Left lung (tissue), 10 donors: ENCODE results near the gene MRPS5. TPM values are rescaled to one million over a fixed set of nuclear protein-coding genes. Genes with fewer than 3 reads are reported as not detected.

Experiments
- ATAC-seq: fragments of 200-7000 bp; cut with Tn5 transposase; one replicate; pipeline ENCODE4 v1.9.1; 2020; ENCODE audit warnings: moderate library complexity
- DNase-seq, 4 donors: peaks; one replicate each; pipeline ENCODE4 v3.0.0-alpha.2; 2013 to 2020
- H3K27ac ChIP-seq, 2 donors: fragments of 200-600 bp; sonication (generic) in 1 of 2; one replicate each; pipeline versions ENCODE4 v1.5.0 to v1.8.0; 2020 to 2021
- H3K27me3 ChIP-seq, 2 donors: fragments of 200-600 bp; sonication (generic) in 1 of 2; one replicate each; pipeline versions ENCODE4 v1.5.0 to v1.8.0; 2020 to 2021
- H3K36me3 ChIP-seq, 2 donors: fragments of 200-600 bp; sonication (generic) in 1 of 2; one replicate each; pipeline versions ENCODE4 v1.5.0 to v1.8.0; 2020 to 2021
- H3K4me1 ChIP-seq, 2 donors: fragments of 200-600 bp; one replicate each; pipeline ENCODE4 v1.8.0; 2021
- H3K4me3 ChIP-seq, 2 donors: fragments of 200-600 bp; sonication (generic) in 1 of 2; one replicate each; pipeline versions ENCODE4 v1.5.0 to v1.8.0; 2020 to 2021; ENCODE audit warnings: mild to moderate bottlenecking in 1 of 2
- H3K9me3 ChIP-seq, 2 donors: fragments of 200-600 bp; sonication (generic) in 1 of 2; one replicate each; pipeline versions ENCODE4 v1.5.0 to v1.8.0; 2020 to 2021
- intact Hi-C, 2 donors: fragments of 100-400 bp; cut with DNase I; formaldehyde crosslinking; loops; one replicate each; pipeline versions ENCODE4 v1.11.2 to v1.14.2; 2022
- polyA plus RNA-seq, 6 donors: library from polyadenylated mRNA; unstranded; fragments of 120-200 nt; gene quantifications; one replicate each; pipeline ENCODE4 v1.2.1, GENCODE V29; 2013; ENCODE audit not compliant: insufficient read length in 6 of 6
- total RNA-seq, 2 donors: library from RNA; stranded (reverse); fragmentation: NEBNext Ultra II Directional; extraction: Animal tissue kit (Norgen Biotek cat#: 25700); gene quantifications; one replicate each; pipeline ENCODE4 v1.2.1, GENCODE V29; 2021
- TF ChIP-seq, protein P1 (sequence below), 2 donors: fragments of 200-600 bp; sonication (generic) in 1 of 2; IDR thresholded peaks; one replicate each; pipeline versions ENCODE4 v1.5.0 to v1.8.0; 2021; ENCODE audit warnings: antibody characterized with exemption in 2 of 2
- donor health status: DM: no; HTN: yes; CAD: no.
- donor health status: DM: no; HTN: no; CAD: no.

The MRPS5 gene
- total and polyA plus RNA-seq, 8 donors = 46.7 to 101 (median 84.7) TPM

DNA sequence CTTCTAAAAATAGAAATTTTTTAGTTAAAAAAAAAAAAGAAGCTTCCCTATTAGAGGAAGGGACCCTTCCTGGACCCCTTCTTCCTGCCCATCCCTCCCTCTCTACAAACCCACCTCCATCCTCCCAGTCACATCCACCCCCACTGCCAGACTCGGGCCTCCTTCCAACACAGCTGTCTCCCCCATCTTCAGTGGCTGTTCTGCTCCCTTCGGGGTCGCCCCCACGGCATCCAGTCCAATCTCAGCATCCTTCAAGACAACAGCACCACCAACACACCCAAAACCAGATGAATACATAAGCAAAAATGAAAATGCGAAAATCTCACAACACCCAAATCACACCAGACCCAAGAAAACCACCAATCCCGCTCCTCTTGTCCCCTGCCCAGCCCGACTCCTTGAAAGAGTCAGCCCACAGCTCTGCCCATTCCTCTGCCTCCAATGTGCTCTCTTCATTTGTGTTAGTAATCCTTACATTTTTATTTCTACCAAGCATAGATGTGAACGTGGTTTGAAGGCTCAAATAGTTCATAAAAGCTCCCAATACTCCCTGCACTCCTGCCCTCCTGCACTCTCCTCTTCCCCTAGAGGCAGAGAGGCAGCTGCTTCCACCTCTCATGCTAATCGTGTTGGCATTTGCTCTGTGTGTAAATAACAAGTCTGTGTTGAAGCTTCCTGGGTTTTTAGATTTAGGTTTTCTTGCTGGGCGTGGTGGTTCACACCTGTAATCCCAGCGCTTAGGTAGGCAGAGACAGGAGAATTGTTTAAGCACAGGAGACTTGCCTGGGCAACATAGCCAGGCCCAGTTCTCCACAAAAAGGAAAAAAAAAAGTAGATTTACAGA lies 59.1 kb downstream of the MRPS5 start:
- Histone ChIP-seq H3K4me1 (no peaks in the 10 kb centered on the region), H3K27me3 (no peaks in the 10 kb centered on the region), H3K36me3 (no peaks in the 10 kb centered on the region), H3K27ac (no peak overlapping the region), H3K9me3 (no peaks in the 10 kb centered on the region), H3K4me3 (no peak overlapping the region)
- DNase-seq = no peak
- intact Hi-C loops = no loop called here
- ATAC-seq = peak; percentile 63
- TF ChIP-seq, protein P1, sequence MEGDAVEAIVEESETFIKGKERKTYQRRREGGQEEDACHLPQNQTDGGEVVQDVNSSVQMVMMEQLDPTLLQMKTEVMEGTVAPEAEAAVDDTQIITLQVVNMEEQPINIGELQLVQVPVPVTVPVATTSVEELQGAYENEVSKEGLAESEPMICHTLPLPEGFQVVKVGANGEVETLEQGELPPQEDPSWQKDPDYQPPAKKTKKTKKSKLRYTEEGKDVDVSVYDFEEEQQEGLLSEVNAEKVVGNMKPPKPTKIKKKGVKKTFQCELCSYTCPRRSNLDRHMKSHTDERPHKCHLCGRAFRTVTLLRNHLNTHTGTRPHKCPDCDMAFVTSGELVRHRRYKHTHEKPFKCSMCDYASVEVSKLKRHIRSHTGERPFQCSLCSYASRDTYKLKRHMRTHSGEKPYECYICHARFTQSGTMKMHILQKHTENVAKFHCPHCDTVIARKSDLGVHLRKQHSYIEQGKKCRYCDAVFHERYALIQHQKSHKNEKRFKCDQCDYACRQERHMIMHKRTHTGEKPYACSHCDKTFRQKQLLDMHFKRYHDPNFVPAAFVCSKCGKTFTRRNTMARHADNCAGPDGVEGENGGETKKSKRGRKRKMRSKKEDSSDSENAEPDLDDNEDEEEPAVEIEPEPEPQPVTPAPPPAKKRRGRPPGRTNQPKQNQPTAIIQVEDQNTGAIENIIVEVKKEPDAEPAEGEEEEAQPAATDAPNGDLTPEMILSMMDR (IDR thresholded peaks at IDR 0.05) = no peak

- Histone ChIP-seq H3K27ac (no peak overlapping the region), H3K9me3 (no peaks in the 10 kb centered on the region), H3K4me1 (no peaks in the 10 kb centered on the region), H3K4me3 (no peak overlapping the region), H3K27me3 (no peaks in the 10 kb centered on the region), H3K36me3 (no peaks in the 10 kb centered on the region)
- TF ChIP-seq, protein P1 (IDR thresholded peaks at IDR 0.05) = no peak
- ATAC-seq (no peak), DNase-seq (no peak)
- intact Hi-C loops = no loop called here
Observed at GRCh38 chr2:95061601-95062183, 59.9 kb downstream of the MRPS5 start.

- ATAC-seq = no peak
- no peaks in the 10 kb centered on the region for H3K4me1 ChIP-seq
Observed at GRCh38 chr2:95061119-95061512, 60.5 kb downstream of the MRPS5 start.

GRCh38 chr2:95060446-95061118 lies 61.0 kb downstream of the MRPS5 start:
- peaks cover 0 to 4% of the 10 kb centered on the region in 2 donors for H3K27me3 ChIP-seq
- no peaks in the 10 kb centered on the region for H3K36me3 ChIP-seq
- H3K4me1 ChIP-seq = no peaks in the 10 kb centered on the region
- ATAC-seq = no peak
- no peaks in the 10 kb centered on the region for H3K9me3 ChIP-seq
- no peak for DNase-seq
- no peak overlapping the region for H3K27ac ChIP-seq
- TF ChIP-seq, protein P1 (IDR thresholded peaks at IDR 0.05) = no peak
- H3K4me3 ChIP-seq = no peak overlapping the region
- intact Hi-C loops = no loop called here

More at GRCh38 chr2:95061119-95061512, 60.5 kb downstream of the MRPS5 start:
- Histone ChIP-seq H3K36me3 (no peaks in the 10 kb centered on the region), H3K27me3 (no peaks in the 10 kb centered on the region), H3K27ac (no peak overlapping the region), H3K9me3 (no peaks in the 10 kb centered on the region), H3K4me3 (no peak overlapping the region)
- TF ChIP-seq, protein P1 (IDR thresholded peaks at IDR 0.05) = no peak
- no peak for DNase-seq
- intact Hi-C loops = no loop called here
